Fibroblast of skin of left biceps (primary cell): ENCODE measurements around the gene SRL.
"Not testable (repeated sequence)": the region's sequence is repeated elsewhere in the genome, so short reads cannot be mapped to it uniquely, and the experiment has no call there.

ENCODE experiments used
- DNase-seq, 2 experiments: peaks; one replicate each; pipeline ENCODE4 v3.0.0-alpha.2; 2013; ENCODE audit warnings: low read depth in 2 of 2

The SRL gene

GRCh38 chr16:4226251-4227039 lies 15.4 kb downstream of the SRL start:
- no peak for DNase-seq

DNA sequence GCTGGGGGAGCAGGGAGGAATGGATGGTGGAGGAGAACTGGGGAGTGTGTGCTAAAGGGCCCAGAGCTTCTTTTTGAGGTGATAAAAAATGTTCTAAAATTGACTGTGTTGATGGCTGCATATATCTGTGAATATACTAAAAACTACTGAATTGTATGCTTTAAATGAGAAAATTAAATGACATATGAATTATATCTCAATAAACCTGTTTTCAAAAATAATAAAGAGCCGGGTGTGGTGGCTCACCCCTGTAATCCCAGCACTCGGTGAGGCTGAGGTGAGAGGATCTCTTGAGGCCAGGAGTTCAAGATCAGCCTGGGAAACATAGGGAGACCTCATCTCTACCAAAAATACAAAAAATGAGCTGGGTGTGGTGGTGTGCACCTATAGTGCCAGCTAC lies 16.8 kb downstream of the SRL start:
- no peak for DNase-seq

DNA sequence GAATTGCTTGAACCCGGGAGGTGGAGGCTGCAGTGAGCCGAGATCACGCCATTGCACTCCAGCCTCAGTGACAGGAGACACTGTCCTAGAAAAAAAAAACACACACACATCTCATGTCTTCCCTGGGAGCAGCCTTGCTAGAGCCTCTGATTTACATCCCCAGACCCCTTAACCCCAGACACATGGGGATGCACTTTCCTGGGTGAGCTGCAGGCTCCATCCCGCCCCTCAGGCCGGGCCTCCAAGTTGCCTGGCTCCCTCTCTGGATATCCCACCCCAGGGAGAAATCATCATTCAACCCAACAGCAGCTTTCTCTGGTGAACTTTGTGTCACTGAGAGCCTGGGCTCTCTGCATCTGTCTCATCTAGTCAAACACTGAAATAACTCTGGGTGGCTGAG lies 21.5 kb downstream of the SRL start:
- no peak for DNase-seq

GRCh38 chr16:4218202-4218601 lies 23.7 kb downstream of the SRL start:
- no peak for DNase-seq

DNA sequence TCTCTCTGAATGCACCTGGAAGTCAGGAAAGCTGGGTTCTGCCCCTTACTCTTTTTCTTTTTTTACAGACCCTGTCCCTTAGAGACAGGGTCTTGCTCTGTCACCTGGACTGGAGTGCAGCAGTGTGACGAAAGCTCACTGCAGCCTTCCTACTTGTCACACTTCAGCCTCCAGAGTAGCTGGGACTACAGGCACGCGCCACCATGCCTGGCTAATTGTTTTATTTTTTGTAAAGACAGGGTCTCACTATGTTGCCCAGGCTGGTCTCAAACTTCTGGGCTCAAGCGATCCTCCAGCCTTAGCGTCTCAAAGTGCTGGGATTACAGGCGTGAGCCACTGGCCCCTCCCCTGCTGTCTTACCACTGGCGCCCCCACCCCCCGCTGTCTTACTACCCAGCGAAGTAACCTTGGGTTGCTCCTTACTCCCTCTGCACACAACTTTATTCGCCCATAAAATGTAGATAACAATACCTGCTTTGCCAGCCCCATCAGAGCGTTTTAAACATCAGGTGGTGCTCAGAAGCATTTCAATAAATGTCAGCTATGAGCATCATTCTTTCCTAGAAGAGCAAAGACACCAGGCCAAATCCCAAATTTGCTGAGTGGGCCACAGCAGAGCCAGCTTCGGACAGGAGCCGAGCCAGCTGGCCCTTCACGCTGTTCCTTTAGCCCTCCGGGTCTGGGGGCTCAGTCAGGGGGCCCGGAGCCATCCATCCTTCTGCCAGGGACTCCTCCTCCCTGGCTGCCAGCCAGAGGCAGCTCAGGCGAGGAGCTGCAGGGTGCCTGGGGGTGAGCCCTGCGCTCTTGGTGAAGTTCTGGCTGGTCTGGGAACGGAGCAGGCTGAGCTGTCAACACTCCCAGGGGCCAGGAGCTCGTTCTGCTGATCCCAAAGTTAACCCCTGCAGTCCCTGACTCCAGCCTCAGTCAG lies 24.4 kb downstream of the SRL start:
- DNase-seq = no peak

- no peak for DNase-seq
Observed at GRCh38 chr16:4216596-4216995, 25.3 kb downstream of the SRL start.

DNA sequence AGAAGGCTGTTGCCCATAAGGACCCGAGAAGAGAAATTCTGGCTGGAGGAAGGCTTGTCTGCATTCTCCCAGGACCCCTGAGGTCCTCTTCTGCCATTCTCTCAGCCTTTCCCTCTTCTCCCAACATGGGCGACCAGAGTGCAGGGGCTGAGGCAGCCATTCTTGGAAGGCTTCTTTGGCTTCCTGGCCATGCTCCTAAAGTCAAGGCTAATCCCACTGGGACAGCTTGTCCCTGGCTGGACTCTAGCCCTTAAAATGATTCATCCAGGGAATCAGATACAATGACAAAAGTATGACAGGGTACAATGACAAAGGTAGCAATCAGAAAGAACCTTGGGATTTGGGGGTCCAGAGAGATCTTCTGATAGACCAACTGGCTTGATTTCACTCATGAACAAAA lies 26.8 kb downstream of the SRL start:
- no peak for DNase-seq

- peak; percentile 73 to 80 for DNase-seq
Observed at GRCh38 chr16:4214215-4214621, 27.7 kb downstream of the SRL start.

DNA sequence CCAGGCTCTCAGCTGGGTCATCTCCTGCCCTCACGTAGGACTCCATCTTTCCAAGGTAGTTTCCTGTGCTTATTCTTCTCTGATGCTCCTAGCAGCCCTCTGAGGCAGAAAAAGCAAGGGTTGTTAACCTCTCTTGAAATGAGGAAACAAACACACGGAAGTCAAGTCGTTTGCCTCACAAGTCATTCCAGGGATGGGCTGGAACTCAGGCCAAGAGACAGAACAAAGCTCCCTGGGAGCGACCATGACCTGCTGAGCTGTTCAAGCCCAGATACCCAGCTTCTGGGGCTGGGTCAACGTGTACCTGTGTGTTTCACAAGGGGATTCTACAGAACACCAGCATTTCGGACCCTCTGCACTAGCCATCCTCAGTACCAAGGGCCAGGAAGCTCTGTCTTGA lies 28.1 kb downstream of the SRL start:
- DNase-seq = no peak

DNA sequence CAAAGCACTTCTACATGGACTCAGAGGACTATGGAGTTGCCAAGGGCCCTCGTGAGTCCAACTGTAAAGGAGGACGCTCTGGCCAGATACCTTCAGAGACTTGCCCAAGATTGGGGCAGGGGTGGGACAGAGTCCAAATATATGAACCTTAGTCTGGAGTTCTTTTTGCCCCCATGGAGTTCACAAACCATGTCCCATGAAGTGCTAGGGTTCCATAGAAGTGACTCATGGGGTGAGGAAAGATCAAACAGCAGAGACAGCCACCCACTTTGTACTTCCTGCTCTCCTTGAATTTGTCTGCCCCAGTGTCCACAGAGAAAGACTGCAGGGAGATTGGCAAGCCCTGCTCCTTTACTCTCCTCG lies 29.0 kb downstream of the SRL start:
- no peak for DNase-seq

- no peak for DNase-seq
Observed at GRCh38 chr16:4212211-4212933, 29.5 kb downstream of the SRL start.

DNA sequence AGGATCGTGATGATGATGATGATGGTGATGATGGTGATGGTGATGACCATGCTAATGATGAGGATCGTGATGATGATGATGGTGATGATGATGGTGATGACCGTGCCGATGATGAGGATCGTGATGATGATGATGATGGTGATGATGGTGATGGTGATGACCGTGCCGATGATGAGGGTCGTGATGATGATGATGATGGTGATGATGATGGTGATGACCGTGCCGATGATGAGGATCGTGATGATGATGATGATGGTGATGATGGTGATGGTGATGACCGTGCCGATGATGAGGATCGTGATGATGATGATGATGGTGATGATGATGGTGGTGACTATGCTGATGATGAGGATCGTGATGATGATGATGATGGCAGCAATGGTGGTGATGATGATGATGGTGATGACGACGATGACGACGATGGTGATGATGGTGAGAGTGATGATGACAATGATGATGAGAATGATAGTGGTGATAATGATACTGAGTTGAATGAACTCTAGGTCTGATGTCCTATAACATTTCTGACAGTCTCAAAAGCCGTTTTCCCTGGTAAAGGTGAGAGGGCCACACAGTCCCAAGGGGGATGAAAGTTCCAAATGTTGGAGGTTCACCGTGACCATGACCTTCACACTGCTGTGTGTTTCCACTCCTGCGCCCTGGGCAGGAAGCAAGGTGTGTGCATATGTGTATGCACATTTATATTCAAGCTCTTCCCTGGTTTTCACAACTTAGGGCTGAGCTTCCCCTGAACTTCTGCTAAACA lies 30.3 kb downstream of the SRL start:
- not testable (repeated sequence) for DNase-seq

DNA sequence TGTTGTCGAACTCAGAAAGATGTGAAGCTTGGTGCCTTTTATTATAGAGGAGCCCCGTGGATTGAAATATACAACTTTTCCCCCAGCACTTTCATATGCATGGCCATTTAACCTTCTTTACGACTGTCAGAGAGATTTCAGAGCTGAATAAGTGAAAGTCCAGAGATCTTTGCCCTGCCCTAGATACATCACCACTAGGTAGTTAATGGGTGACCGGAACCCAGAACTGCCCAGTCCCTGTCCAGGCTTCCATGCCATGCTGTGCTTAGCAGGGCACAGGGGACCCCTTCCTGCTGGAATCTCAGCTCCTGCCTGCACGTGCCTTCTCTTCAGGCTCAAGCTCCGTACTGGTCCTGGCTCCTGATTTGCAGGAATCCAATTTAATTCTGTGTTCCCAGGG lies 32.2 kb downstream of the SRL start:
- no peak for DNase-seq

DNA sequence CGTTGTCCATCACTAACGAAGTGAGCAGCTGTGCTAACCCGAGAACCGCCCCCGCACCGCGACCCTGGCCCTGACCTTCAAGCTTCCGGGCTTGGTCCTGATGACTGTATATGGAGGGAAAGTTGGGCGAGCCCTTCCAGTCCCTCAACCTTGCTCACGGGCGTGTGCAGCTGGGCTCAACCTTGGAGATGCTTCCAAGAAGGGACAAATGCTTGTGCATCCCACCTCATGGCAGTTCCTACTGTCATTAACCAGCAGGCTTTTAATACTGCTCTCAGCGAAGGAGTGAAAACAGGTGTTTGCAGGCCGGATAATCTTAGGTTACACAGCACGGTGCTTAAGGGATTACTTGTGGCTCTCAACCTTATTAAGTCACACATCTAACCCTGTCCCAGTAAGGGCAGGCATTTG lies 33.5 kb downstream of the SRL start:
- DNase-seq = no peak

DNA sequence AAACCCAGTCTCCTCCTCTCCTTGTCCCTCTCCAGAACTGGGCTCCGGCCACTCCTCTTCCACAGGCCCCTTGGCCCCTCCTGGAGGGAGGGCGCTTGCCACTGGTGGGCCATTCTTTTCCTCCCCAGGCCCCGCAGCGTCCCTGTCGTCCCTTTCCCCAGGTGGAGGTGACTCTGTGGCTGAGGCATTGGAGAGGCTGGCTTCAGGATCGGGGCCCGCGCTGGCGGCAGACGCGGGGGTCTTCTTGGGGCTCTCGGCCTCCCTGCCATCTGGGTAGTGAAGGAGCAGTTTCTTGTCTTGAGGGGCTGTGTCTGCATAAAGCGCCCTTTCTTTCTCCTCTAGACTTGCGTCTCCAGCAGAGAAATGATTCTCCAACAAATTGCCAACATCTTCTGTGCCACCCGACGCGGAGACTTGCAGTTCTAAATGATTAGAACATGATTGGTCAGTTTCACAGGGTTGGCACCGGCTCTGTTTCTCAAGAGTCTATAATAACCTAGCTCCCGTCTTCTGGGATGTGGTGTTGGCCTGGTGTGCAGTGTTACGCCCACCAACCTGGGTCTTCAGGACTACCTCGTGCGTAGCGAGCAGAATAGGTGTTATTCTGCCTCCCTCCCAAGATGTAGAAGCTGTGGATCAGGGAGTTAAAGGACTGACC lies 34.1 kb downstream of the SRL start:
- no peak for DNase-seq

- DNase-seq = no peak
Observed at GRCh38 chr16:4207229-4207628, 34.7 kb downstream of the SRL start.

DNA sequence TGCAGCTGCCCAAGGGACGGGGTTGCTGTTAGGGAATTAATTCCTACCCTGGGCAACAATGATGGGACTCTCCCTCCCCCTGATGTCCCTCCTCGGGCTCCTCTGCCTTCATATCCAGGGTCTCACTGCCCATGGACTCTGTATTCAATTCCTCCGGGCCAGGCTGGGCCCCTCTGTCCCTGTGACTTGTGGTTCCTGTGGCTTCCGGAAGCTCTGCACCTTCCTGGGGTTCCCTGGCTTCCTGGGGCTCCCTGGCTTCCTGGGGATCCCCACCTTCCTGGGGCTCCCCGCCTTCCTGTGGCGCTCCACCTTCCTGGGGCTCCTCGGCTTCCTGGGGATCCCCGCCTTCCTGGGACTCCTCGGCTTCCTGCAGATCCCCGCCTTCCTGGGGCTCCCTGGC lies 35.2 kb downstream of the SRL start:
- DNase-seq = no peak

DNA sequence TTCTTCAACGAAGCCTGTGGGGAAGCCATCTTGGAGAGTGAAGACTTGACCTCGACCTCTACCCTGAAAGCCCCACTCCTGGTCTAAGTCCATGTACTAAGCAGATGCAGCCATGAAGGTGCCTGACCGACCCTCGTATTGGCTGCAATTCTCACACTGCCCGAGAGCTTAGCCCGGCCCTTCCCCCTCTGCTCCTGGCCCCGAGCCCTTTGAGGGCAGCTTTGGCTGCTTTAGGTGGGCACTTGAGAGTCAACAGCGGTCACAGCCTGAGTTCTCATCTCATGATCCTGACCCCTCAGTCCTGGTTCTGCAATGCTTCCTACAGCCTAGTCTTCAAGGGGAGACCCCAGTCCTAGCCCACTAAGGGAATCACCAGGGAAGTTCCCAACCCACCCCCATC lies 35.9 kb downstream of the SRL start:
- no peak for DNase-seq

GRCh38 chr16:4204521-4204920 lies 37.4 kb downstream of the SRL start:
- no peak for DNase-seq

DNA sequence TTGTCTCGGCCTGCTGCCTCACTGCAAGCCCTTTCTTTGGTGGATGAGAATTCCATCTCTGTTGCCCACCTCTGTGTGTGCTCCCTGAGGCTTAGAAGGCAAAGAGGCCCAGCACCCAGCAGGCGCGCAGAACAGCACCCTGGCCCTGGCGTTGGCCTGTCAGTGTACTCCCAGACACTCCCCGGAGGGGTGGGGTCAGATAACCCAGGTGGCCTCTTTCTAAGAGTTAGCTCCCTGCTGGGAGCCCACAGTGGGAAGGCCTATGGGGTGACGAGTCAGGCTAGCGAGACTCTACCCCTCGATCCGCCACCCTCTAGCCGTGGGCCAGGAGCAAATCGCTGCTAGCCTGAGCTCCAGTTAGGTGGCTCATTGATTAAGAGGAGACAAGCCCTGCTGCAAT lies 38.1 kb downstream of the SRL start:
- no peak for DNase-seq
